Smooth muscle cell (in vitro differentiated cells): ENCODE results near the gene ARFGAP1. TPM values are rescaled to one million over a fixed set of nuclear protein-coding genes. Genes with fewer than 3 reads are reported as not detected.

ENCODE experiments used
- DNase-seq: peaks from one replicate; lab custom pipeline; 2025; ENCODE audit not compliant: unreplicated experiment; lab: John Stamatoyannopoulos, UW
- H2AFZ ChIP-seq: fragments of 200-600 bp; sonication (generic); 2 replicates; pipeline ENCODE4 v1.6.0; 2016; ENCODE audit warnings: antibody characterized with exemption, low read depth, mild to moderate bottlenecking
- H3F3A ChIP-seq: fragments of 200-600 bp; sonication (generic); 2 replicates; pipeline ENCODE4 v1.6.0; 2017; ENCODE audit warnings: antibody characterized with exemption, low read depth
- H3K27ac ChIP-seq: fragments of 200-600 bp; sonication (generic); 2 replicates; pipeline ENCODE4 v1.5.1; 2016; ENCODE audit warnings: low read depth, mild to moderate bottlenecking
- H3K27me3 ChIP-seq: fragments of 200-600 bp; sonication (generic); 2 replicates; pipeline ENCODE4 v1.6.1; 2016; ENCODE audit warnings: low read depth, mild to moderate bottlenecking
- H3K36me3 ChIP-seq: fragments of 200-600 bp; sonication (generic); 2 replicates; pipeline ENCODE4 v1.5.1; 2016; ENCODE audit warnings: low read depth
- H3K4me1 ChIP-seq: fragments of 200-600 bp; sonication (generic); 2 replicates; pipeline ENCODE4 v1.5.1; 2016; ENCODE audit warnings: low read depth
- H3K4me2 ChIP-seq: fragments of 200-600 bp; sonication (generic); 2 replicates; pipeline ENCODE4 v1.6.0; 2016; ENCODE audit warnings: mild to moderate bottlenecking
- H3K4me3 ChIP-seq: fragments of 200-600 bp; sonication (generic); 2 replicates; pipeline ENCODE4 v1.5.1; 2016; ENCODE audit warnings: mild to moderate bottlenecking
- H3K79me2 ChIP-seq: fragments of 200-600 bp; sonication (generic); 2 replicates; pipeline ENCODE4 v1.6.0; 2016; ENCODE audit warnings: low read depth, mild to moderate bottlenecking
- H3K9ac ChIP-seq: fragments of 200-600 bp; sonication (generic); 2 replicates; pipeline ENCODE4 v1.6.0; 2016; ENCODE audit warnings: low read depth
- H3K9me3 ChIP-seq: fragments of 200-600 bp; sonication (generic); replicated peaks from 2 replicates; pipeline ENCODE4 v1.5.1; 2016; ENCODE audit warnings: low read depth
- H4K20me1 ChIP-seq: fragments of 200-600 bp; sonication (generic); 2 replicates; pipeline ENCODE4 v1.6.0; 2016; ENCODE audit warnings: low read depth
- CTCF ChIP-seq: fragments of 200-600 bp; sonication (generic); IDR thresholded peaks from 2 replicates; pipeline ENCODE4 v1.5.1; 2017; ENCODE audit warnings: borderline replicate concordance, mild to moderate bottlenecking, antibody characterized with exemption; ENCODE audit not compliant: insufficient read depth, poor library complexity, severe bottlenecking
- WGBS: methylation state at CpG from one replicate; pipeline ENCODE4 v1.1.7; 2016; ENCODE audit warnings: low lambda C conversion rate; 5-methylcytosine and 5-hydroxymethylcytosine counted together
- polyA plus RNA-seq: library from polyadenylated mRNA; unstranded; fragments of >200 nt; fragmentation: Nextera tagmentation; extraction: Ambion mirVana; gene quantifications from 2 replicates; pipeline ENCODE4 v1.2.1, GENCODE V29; 2016
- total RNA-seq: library from RNA; depleted of rRNA; stranded (reverse); fragments of >200 nt; gene quantifications from 2 replicates; pipeline ENCODE4 v1.2.3, GENCODE V29; 2014

The ARFGAP1 gene
- total and polyA plus RNA-seq, 2 experiments from 2014 or later, result 101 to 169 TPM

- Histone ChIP-seq H3K36me3 (no peaks in the 10 kb centered on the region), H3K4me1 (peaks cover 3% of the 10 kb centered on the region), H3K27ac (no peak overlapping the region), H3K9ac (no peak overlapping the region), H3K4me3 (no peak overlapping the region), H3F3A (no peaks in the 10 kb centered on the region), H4K20me1 (no peaks in the 10 kb centered on the region), H2AFZ (no peak overlapping the region), H3K9me3 (no peaks in the 10 kb centered on the region), H3K79me2 (no peaks in the 10 kb centered on the region), H3K27me3 (no peaks in the 10 kb centered on the region), H3K4me2 (no peak overlapping the region)
- no peak for DNase-seq
- 91% methylated on average over 10 of the region's 11 CpGs for WGBS
- TF ChIP-seq CTCF, result no peak
Observed at GRCh38 chr20:63241272-63241671, 31.3 kb upstream of the ARFGAP1 start.

- TF ChIP-seq CTCF, result no peak
- Histone ChIP-seq H4K20me1 (no peaks in the 10 kb centered on the region), H3K9ac (no peak overlapping the region), H3K4me3 (no peak overlapping the region), H3K36me3 (no peaks in the 10 kb centered on the region), H3K27me3 (no peaks in the 10 kb centered on the region), H3K79me2 (no peaks in the 10 kb centered on the region), H3K9me3 (no peaks in the 10 kb centered on the region), H3K4me2 (no peak overlapping the region), H2AFZ (no peak overlapping the region), H3K4me1 (no peaks in the 10 kb centered on the region), H3K27ac (no peak overlapping the region), H3F3A (no peaks in the 10 kb centered on the region)
- DNase-seq, result no peak
- WGBS, result 95% methylated on average over 20 of the region's 21 CpGs
Observed at GRCh38 chr20:63242736-63243135, 29.9 kb upstream of the ARFGAP1 start.

GRCh38 chr20:63243604-63244247 is 28.9 kb upstream of the ARFGAP1 start:
- no peaks in the 10 kb centered on the region for H3K27me3 ChIP-seq
- TF ChIP-seq CTCF, result no peak
- H3F3A ChIP-seq, result no peaks in the 10 kb centered on the region
- WGBS, result 93% methylated on average over 25 of the region's 25 CpGs
- no peak overlapping the region for H3K9ac ChIP-seq
- no peak overlapping the region for H3K27ac ChIP-seq
- no peak overlapping the region for H2AFZ ChIP-seq
- no peaks in the 10 kb centered on the region for H3K9me3 ChIP-seq
- DNase-seq, result no peak
- H4K20me1 ChIP-seq, result no peaks in the 10 kb centered on the region
- no peaks in the 10 kb centered on the region for H3K79me2 ChIP-seq
- no peaks in the 10 kb centered on the region for H3K4me1 ChIP-seq
- no peaks in the 10 kb centered on the region for H3K36me3 ChIP-seq
- no peak overlapping the region for H3K4me2 ChIP-seq
- no peak overlapping the region for H3K4me3 ChIP-seq

GRCh38 chr20:63244468-63244867 is 28.1 kb upstream of the ARFGAP1 start:
- H3K9ac ChIP-seq, result no peak overlapping the region
- H3K4me2 ChIP-seq, result no peak overlapping the region
- H3K27ac ChIP-seq, result no peak overlapping the region
- H3K9me3 ChIP-seq, result no peaks in the 10 kb centered on the region
- no peaks in the 10 kb centered on the region for H3K27me3 ChIP-seq
- no peaks in the 10 kb centered on the region for H3K79me2 ChIP-seq
- no peaks in the 10 kb centered on the region for H3F3A ChIP-seq
- H4K20me1 ChIP-seq, result no peaks in the 10 kb centered on the region
- DNase-seq, result no peak
- no peaks in the 10 kb centered on the region for H3K4me1 ChIP-seq
- no peak overlapping the region for H3K4me3 ChIP-seq
- 88% methylated on average over 10 of the region's 10 CpGs for WGBS
- no peak for TF ChIP-seq CTCF
- no peak overlapping the region for H2AFZ ChIP-seq
- no peaks in the 10 kb centered on the region for H3K36me3 ChIP-seq
